Kidney glomerular epithelial cell (primary cell): ENCODE results near the gene CYP26B1.
"Not testable (repeated sequence)": the region's sequence is repeated elsewhere in the genome, so short reads cannot be mapped to it uniquely, and the experiment has no call there.

Experiments used
- DNase-seq: peaks from one replicate; lab custom pipeline; 2025; lab: John Stamatoyannopoulos, UW

Gene CYP26B1

DNA sequence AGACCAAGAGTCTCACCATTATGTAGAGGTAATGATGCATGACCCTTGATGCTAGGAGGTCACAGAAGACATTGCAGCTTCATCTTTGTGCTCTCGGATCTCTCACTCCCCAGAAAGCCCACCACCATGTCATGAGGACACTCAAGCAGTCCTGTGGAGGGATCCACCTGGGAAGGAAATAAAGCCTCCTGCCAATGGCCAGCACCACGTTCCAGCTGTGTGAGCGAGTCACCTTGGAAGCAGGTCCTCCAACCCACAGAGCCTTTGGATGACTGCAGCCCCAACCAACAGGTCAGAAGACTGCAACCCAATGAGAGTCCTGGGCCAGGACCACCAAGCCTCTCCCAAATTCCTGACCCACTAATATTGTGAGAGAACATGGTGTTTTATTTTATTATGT lies 38.4 kb downstream of the CYP26B1 start:
- DNase-seq = no peak

DNA sequence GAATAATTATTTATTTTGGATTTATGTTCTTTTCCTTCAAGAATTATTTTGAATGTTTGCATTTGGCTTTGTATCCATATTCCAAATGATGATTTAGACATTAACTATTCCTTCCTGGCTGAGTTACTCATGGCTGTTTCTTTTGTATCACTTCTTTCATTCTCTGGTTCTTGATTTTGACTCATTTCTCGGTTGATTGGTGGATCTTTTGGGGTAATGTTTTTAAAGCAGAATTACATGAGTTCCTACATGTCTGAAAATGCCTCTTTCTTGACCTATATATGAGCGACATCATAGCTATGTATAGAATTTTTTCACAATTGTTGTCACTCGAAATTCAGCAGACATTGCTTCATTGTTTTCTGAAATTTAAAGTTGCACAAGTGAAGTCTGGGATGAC lies 39.5 kb downstream of the CYP26B1 start:
- DNase-seq = no peak

DNA sequence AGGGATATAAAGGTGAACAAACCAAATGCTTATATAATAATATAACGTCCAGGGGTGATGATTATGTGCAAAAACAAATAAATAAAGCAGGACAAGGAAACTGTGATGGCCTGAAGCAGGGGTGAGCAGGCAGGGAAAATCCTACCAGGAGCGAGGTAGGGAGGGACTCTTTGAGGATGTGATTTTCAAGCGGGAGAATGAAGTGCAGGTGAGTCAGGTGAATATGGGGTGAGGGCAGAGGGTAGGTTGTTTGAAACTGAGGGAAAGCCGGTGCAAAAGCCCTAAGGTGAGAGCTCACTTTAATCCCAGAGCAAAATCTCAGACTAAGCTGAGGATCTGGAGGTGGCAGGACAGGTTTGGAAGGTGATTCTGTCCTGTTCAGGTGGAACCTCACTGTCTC lies 40.7 kb downstream of the CYP26B1 start:
- no peak for DNase-seq

DNA sequence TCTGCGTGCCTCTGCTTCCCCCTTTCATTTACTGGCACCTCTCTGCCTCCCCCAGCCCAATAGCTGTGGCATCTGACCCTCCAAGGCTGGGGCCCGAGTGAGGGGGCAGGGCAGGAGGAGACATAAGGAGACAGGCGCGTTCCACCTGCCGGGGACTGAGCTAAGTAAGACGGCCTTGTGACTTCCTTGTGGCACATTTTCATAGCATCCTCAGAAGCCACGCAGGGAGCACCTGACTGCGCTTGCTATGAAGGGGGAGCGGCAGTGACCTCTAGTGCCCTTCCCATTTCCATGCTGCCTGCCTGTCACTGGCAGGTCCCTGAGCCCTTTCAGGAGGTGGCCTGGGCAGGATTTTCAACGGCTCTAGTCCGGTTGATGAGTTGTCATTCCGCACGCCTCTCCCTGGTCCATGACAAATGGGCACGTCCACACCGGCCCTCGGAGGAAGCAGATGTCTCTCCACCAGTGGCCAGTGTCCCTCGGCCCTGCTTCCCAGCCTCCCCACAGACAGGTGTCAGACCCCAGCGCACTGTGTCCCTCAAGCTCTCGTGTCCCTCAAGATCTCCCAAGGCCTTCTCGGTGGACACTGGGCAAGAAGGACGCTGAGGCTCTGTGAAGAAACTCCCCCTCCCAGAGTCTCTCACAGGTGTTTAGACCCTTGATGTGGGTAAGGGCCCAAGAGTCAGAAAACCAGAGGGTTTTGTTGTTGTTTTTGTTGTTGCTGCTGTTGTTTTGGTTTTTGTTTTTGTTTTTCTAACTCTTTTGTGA lies 42.7 kb downstream of the CYP26B1 start:
- DNase-seq = no peak

DNA sequence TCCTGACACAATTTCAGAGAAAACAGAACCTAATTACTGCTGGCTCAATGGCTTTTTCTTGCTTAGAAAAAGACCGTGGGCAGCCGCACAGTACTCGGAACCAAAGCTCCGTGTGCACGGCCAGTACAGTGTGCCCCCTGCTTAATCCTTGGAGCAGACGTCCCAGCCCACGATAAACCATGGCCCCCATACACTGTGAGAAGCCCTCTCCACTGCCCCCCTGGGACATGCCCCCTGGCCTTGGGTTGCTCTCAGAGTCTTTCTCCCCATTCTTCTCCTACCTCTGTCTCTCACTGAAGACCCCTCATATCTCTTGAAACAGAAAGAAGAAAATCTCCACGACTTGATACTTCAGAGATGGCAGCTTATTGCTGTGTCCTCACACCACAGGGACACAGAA lies 44.0 kb downstream of the CYP26B1 start:
- no peak for DNase-seq

GRCh38 chr2:72103161-72103560 lies 44.5 kb downstream of the CYP26B1 start:
- no peak for DNase-seq

DNA sequence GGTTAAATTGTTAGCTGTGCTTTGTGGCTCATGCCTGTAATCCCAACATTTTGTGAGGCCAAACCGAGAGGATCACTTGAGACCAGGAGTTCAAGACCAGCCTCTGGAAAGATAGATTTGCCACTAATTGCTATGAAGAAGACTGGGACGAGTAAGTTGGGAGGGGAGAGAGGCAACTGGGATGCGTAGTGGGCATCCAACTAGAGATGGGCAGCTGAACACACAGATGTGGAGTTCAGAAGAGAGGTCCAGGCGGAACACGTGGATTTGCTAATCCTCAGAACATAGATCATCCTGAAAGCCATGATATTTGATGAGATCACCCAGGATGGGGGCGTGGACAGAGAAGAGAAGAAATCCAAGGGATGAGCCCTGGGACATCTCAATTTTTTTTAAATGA lies 48.7 kb downstream of the CYP26B1 start:
- no peak for DNase-seq

DNA sequence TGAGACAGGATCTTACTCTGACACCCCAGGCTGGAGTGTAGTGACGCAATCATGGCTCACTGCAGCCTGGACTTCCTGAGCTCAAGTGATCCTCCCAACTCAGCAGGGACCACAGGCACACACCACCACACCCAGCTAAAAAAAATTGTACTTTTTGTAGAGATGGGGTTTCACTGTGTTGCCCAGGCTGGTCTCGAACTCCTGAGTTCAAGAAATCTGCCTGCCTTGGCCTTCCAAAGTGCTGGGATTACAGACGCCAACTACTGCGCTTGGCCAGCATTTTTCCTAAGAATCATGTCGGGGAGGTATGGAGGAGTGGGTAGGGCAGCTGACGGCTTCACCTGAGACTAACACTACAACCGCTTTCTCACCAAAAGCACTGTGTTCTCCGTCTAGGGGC lies 50.4 kb downstream of the CYP26B1 start:
- DNase-seq = no peak

DNA sequence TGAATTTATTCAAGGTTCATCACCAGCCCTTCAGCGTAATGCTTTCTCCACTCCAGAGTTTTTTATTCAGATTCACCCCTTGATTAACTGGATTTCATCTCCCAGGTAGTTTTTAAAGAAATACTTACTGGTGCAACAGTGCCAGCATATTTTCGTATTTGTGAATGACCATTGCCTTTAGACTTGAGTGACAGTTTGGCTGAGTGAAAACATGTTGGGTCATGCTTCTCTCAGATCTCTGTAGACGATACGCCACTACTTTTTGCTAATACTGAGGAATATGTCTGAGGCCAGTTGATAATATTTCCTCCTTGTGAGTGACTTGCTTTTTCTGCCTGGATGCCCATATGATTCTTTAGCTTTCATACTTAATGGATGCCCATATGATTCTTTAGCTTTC lies 51.5 kb downstream of the CYP26B1 start:
- no peak for DNase-seq

- no peak for DNase-seq
Measured at GRCh38 chr2:72095364-72095763, 52.3 kb downstream of the CYP26B1 start.

- DNase-seq = no peak
Measured at GRCh38 chr2:72094701-72095100, 53.0 kb downstream of the CYP26B1 start.

DNA sequence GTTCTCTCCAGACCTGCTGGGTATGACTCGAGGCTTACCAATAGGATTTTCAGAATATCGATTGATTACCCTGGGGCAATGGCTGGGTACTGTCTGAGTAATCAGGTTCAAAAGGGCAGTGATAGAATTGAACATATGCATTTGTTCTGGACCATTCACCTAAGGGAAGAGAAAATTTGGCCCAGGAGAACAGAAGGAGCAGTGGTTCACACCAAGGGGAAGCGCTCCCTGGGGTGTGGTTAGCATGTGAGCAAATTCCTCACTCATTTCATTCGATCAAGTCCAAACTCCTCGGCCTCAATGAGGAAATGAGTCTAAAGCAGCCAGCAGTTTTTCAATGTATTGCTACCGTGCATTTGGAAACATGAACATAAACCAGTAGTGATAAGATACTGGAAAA lies 55.6 kb downstream of the CYP26B1 start:
- no peak for DNase-seq

DNA sequence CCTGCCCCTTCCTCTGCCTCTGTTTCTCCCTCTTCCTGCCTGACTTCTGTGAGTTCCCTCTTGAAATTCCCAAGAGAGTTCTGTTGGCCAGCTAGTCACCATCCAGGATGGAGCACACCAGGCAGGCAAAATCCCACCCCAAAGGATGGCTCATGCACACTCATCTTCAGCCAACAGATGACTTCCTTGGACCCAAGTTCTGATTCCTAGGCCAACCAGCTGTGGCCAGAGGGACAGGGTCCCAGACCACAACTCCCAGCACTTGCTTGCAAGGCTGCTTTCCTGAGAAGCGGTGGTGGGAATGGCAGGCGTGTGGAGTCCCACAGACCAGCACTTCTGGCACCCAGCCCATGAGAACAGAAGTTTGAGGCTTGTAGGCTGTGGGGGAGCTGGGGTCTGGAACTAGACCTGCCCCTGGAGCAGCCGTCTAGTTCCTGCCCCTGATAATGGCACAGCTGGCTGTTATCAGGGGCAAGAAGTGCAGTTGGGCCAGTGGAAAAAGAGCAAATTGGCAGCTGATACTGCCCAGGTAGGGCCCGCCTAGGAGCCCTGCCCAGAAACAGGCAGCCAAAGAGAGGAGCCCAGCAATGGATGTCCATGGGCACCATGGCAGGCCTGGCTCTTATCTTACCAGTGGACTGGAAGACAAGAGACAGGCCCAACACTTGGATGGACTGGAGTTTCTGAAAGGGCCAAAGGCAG lies 56.7 kb downstream of the CYP26B1 start:
- no peak for DNase-seq

- DNase-seq = no peak
Measured at GRCh38 chr2:72090271-72090720, 57.4 kb downstream of the CYP26B1 start.

GRCh38 chr2:72089537-72089936 lies 58.1 kb downstream of the CYP26B1 start:
- DNase-seq = no peak

DNA sequence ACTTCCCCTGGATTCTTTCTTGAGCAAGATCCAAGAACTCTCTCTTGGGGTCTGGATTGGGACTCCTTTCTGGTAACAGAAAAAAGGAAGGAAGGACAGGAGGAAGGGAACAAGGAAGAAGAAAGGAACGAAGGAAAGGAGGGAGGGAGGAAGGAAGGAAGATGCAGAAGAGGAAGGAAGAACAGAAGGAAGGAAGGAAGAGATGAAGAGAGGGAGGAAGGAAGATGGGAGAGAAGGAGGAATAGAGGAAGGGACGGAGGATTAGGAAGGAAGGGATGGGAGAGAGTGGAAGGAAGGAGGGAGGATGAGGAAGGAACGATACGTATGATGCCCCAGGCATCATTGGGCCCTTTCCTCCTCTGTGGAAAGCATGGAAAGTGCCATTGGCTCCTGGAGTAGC lies 58.6 kb downstream of the CYP26B1 start:
- no peak for DNase-seq

DNA sequence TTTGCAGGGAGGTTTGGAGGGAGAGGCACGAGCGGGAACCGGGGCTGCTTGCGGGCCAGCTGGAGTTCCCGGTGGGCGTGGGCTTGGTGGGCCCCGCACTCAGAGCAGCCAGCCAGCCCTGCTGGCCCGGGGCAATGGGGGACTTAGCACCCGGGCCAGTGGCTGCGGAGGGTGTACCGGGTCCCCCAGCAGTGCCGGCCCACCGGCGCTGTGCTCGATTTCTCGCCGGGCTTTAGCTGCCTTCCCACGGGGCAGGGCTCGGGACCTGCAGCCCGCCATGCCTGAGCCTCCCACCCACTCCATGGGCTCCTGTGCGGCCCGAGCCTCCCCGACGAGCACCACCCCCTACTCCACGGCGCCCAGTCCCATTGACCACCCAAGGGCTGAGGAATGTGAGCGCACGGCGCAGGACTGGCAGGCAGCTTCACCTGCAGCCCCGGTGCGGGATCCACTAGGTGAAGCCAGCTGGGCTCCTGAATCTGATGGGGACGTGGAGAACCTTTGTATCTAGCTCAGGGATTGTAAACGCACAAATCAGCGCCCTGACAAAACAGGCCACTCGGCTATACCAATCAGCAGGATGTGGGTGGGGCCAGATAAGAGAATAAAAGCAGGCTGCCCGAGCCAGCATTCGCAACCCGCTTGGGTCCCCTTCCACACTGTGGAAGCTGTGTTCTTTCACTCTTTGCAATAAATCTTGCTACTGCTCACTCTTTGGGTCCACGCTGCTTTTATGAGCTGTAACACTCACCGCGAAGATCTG lies 60.6 kb downstream of the CYP26B1 start:
- not testable (repeated sequence) for DNase-seq

DNA sequence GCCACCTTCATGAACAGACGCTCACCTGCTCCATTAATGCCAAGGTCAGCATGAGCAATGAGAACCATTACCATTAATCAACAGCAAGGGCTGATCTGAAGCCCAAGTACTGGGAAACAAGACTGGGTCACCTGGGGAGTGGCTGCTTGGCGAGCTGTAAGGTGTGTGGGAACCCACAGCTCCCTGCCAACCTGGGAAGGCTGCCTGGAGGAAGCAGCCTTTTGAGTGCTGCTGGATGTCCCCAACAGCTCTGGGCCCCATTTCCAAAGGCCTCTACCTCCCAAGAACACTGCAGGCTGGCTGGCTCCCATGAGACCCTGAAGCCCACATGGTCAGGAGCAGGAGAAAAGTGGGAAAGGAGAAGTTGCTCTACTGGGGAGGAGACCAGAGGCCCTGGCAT lies 62.1 kb downstream of the CYP26B1 start:
- DNase-seq = no peak

- no peak for DNase-seq
Measured at GRCh38 chr2:72085036-72085435, 62.6 kb downstream of the CYP26B1 start.

DNA sequence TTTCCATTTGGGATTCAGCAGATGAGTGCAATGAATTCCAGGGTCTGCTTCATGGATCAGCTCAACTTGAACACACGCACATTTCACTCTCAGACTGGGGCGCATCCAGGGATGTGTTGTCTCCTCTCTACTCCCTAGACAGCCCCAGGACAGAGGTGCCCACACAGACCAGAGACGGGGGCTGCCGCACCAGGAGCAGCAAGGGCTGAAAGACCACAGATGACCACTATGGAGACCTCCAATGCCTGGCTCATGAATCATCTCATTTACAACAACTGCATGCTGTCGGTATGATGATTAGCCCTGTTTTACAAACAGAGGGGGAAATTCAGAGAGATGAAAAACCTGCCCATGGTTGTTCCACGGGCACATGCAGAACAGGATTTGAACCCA lies 63.1 kb downstream of the CYP26B1 start:
- no peak for DNase-seq

DNA sequence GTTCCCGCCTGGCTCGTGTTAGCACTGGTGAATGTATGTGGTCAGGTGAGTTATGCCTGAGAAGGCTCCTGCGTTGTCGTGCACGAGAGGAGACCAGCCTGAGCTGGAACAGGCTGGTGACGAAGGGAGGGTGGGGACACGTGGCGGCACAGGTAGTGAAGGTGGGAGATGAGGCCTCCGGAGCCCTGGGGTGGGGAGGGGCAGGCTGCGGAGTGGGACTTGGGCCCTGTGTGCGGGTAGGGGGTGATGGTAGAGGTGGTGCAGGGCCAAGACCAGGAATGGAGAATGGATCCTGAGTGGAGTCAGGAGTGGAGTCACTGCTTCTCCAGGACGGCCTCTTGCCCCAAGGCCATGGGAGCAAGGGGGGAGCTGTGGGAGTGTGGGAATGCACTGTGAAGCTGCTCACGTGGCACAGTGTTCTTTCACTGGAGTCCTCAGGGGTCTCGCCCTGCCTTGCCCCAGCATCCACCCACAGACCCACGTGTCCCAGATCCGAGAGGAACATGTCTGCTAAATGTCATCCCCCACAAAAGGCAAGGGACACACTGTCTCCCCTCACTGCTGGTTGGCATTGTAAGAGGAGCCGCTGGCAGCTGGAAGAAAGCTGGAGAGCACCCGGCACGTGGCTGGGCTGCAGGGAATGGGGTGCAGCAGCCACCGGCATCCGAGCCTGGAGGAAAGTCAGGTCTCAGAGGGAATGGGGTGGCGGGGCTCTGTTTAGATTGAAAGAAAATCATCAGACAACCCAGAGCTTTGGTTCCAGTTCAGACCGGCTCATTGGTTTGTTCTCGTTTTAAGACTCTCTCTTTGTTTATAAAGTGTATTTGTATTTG lies 63.7 kb downstream of the CYP26B1 start:
- no peak for DNase-seq

DNA sequence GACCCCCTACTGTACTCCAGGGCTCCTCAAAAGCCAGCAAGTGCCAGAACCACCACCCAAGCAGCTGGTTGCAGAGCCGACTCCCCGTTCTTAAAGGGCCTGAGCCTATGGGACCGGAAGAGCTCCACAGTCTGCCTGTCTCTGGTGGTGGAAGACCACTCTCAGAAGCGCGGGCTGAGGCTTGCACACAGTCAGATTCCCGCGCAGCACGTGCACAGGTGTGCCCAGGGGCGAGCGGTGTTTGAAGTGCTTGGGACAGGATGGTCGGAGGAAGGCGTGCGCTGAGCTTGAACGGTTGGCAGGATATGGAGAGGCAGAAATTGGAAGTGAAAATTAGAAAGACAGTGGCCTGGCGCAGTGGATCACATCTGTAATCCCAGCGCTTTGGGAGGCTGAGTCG lies 64.8 kb downstream of the CYP26B1 start:
- DNase-seq = no peak
